GM20000 (cell line): ENCODE results near the gene DENND11.
A peak's percentile ranks its signal among the peaks of the same experiment; 100 is the strongest.

ENCODE experiments used
- DNase-seq: peaks from one replicate; pipeline ENCODE4 v3.0.0; 2012; ENCODE audit warnings: low spot score
- CTCF ChIP-seq: IDR thresholded peaks from 2 replicates; pipeline ENCODE4 v1.5.1; 2012; ENCODE audit warnings: mild to moderate bottlenecking, control low read depth; ENCODE audit errors: extremely low read depth, missing control alignments

DENND11 gene

GRCh38 chr7:141702047-141702567 lies at the start of gene DENND11:
Gene DENND11 (minus strand): TSS chr7:141702166. CDS start chr7:141702153, 13 bp downstream.
- TF ChIP-seq CTCF, result no peak
- DNase-seq, result peak; percentile 90

- no peak for DNase-seq
- no peak for TF ChIP-seq CTCF
Measured at GRCh38 chr7:141748396-141748795, 46.4 kb upstream of the DENND11 start.

- no peak for DNase-seq
- no peak for TF ChIP-seq CTCF
Measured at GRCh38 chr7:141744131-141744530, 42.2 kb upstream of the DENND11 start.

GRCh38 chr7:141742229-141742628 lies 40.3 kb upstream of the DENND11 start:
- no peak for TF ChIP-seq CTCF
- DNase-seq, result no peak

GRCh38 chr7:141739250-141739649 lies 37.3 kb upstream of the DENND11 start:
- no peak for DNase-seq
- no peak for TF ChIP-seq CTCF

GRCh38 chr7:141738592-141739013 lies 36.6 kb upstream of the DENND11 start:
- no peak for DNase-seq
- TF ChIP-seq CTCF, result no peak

- peak; percentile 81 for DNase-seq
- peak; percentile 55 for TF ChIP-seq CTCF
Measured at GRCh38 chr7:141737836-141738591, 36.0 kb upstream of the DENND11 start, which contains the start of gene SSBP1. Gene SSBP1 (plus strand): TSS chr7:141738358. CDS start chr7:141739167, 809 bp downstream.
